ENCODE results near the gene NSD1. TPM values are rescaled to one million over a fixed set of nuclear protein-coding genes. Genes with fewer than 3 reads are reported as not detected.
A peak's percentile ranks its signal among the peaks of the same experiment; 100 is the strongest.
"Not testable (repeated sequence)": the region's sequence is repeated elsewhere in the genome, so short reads cannot be mapped to it uniquely, and the experiment has no call there.

Gene NSD1
- polyA plus RNA-seq, 4 donors, result 4.3 to 27.2 (median 11.5) TPM

GRCh38 chr5:177142098-177142611, 8.6 kb downstream of the NSD1 start:
- peaks cover 3 to 53% (median 7%) of the 10 kb centered on the region in 3 donors for H3K36me3 ChIP-seq (ENCODE audit: control insufficient read depth in 3 of 3, insufficient read depth in 2 of 3, low read depth in 1 of 3, low read length in 3 of 3)
- no peaks in the 10 kb centered on the region for H3K9me3 ChIP-seq (ENCODE audit: control insufficient read depth in 2 of 2, insufficient read depth in 1 of 2, low read depth in 1 of 2, low read length in 1 of 2)
- no peak for FAIRE-seq
- no peak overlapping the region for H3K27ac ChIP-seq (ENCODE audit: low read depth in 1 of 3, low read length in 2 of 3)
- no peak overlapping the region for H3K4me3 ChIP-seq (ENCODE audit: low read depth in 1 of 3, low read length in 3 of 3)
- H3K4me1 ChIP-seq (ENCODE audit: control insufficient read depth in 3 of 3, insufficient read depth in 2 of 3, low read depth in 1 of 3, low read length in 2 of 3), result no peaks in the 10 kb centered on the region
- DNase-seq, result no peak
- no peaks in the 10 kb centered on the region for H3K27me3 ChIP-seq (ENCODE audit: control insufficient read depth in 3 of 3, insufficient read depth in 3 of 3, low read length in 3 of 3)
- WGBS, 3 donors, result 82 to 91% (median 90%) methylated on average over 2 of the region's 2 CpGs

- Histone ChIP-seq H3K27me3 (ENCODE audit: control insufficient read depth in 3 of 3, insufficient read depth in 3 of 3, low read length in 3 of 3) (no peaks in the 10 kb centered on the region), H3K9me3 (ENCODE audit: control insufficient read depth in 2 of 2, insufficient read depth in 1 of 2, low read depth in 1 of 2, low read length in 1 of 2) (no peaks in the 10 kb centered on the region), H3K27ac (ENCODE audit: low read depth in 1 of 3, low read length in 2 of 3) (no peak overlapping the region), H3K36me3 (ENCODE audit: control insufficient read depth in 3 of 3, insufficient read depth in 2 of 3, low read depth in 1 of 3, low read length in 3 of 3) (peaks cover 3 to 57% (median 8%) of the 10 kb centered on the region in 3 donors), H3K4me3 (ENCODE audit: low read depth in 1 of 3, low read length in 3 of 3) (no peak overlapping the region), H3K4me1 (ENCODE audit: control insufficient read depth in 3 of 3, insufficient read depth in 2 of 3, low read depth in 1 of 3, low read length in 2 of 3) (no peaks in the 10 kb centered on the region)
- FAIRE-seq (no peak), DNase-seq (no peak)
- 86 to 95% (median 91%) methylated on average over 1 of the region's 1 CpG for WGBS, 3 donors
These were observed 9.2 kb downstream of the NSD1 start for GRCh38 chr5:177142778-177143177.

GRCh38 chr5:177146891-177147638, 13.5 kb downstream of the NSD1 start:
- peaks cover 0 to 74% (median 9%) of the 10 kb centered on the region in 3 donors for H3K36me3 ChIP-seq (ENCODE audit: control insufficient read depth in 3 of 3, insufficient read depth in 2 of 3, low read depth in 1 of 3, low read length in 3 of 3)
- no peaks in the 10 kb centered on the region for H3K4me1 ChIP-seq (ENCODE audit: control insufficient read depth in 3 of 3, insufficient read depth in 2 of 3, low read depth in 1 of 3, low read length in 2 of 3)
- no peak overlapping the region for H3K4me3 ChIP-seq (ENCODE audit: low read depth in 1 of 3, low read length in 3 of 3)
- 85 to 95% (median 90%) methylated on average over 17 of the region's 17 CpGs for WGBS, 3 donors
- no peaks in the 10 kb centered on the region for H3K9me3 ChIP-seq (ENCODE audit: control insufficient read depth in 2 of 2, insufficient read depth in 1 of 2, low read depth in 1 of 2, low read length in 1 of 2)
- FAIRE-seq (no peak), DNase-seq (no peak)
- no peak overlapping the region for H3K27ac ChIP-seq (ENCODE audit: low read depth in 1 of 3, low read length in 2 of 3)
- H3K27me3 ChIP-seq (ENCODE audit: control insufficient read depth in 3 of 3, insufficient read depth in 3 of 3, low read length in 3 of 3), result no peaks in the 10 kb centered on the region

GRCh38 chr5:177150061-177150460, 16.5 kb downstream of the NSD1 start:
- 92 to 95% (median 94%) methylated on average over 17 of the region's 17 CpGs for WGBS, 3 donors
- not testable (repeated sequence) for H3K27me3 ChIP-seq (ENCODE audit: control insufficient read depth in 3 of 3, insufficient read depth in 3 of 3, low read length in 3 of 3); H3K9me3 ChIP-seq (ENCODE audit: control insufficient read depth in 2 of 2, insufficient read depth in 1 of 2, low read depth in 1 of 2, low read length in 1 of 2); H3K4me3 ChIP-seq (ENCODE audit: low read depth in 1 of 3, low read length in 3 of 3); FAIRE-seq; H3K4me1 ChIP-seq (ENCODE audit: control insufficient read depth in 3 of 3, insufficient read depth in 2 of 3, low read depth in 1 of 3, low read length in 2 of 3); DNase-seq; H3K27ac ChIP-seq (ENCODE audit: low read depth in 1 of 3, low read length in 2 of 3)
- H3K36me3 ChIP-seq (ENCODE audit: control insufficient read depth in 3 of 3, insufficient read depth in 2 of 3, low read depth in 1 of 3, low read length in 3 of 3), result peaks cover 5 to 69% (median 5%) of the 10 kb centered on the region in 3 donors

- Histone ChIP-seq H3K9me3 (ENCODE audit: control insufficient read depth in 2 of 2, insufficient read depth in 1 of 2, low read depth in 1 of 2, low read length in 1 of 2) (no peaks in the 10 kb centered on the region), H3K27ac (ENCODE audit: low read depth in 1 of 3, low read length in 2 of 3) (no peak overlapping the region), H3K36me3 (ENCODE audit: control insufficient read depth in 3 of 3, insufficient read depth in 2 of 3, low read depth in 1 of 3, low read length in 3 of 3) (peaks cover 2 to 50% (median 5%) of the 10 kb centered on the region in 3 donors), H3K27me3 (ENCODE audit: control insufficient read depth in 3 of 3, insufficient read depth in 3 of 3, low read length in 3 of 3) (no peaks in the 10 kb centered on the region), H3K4me1 (ENCODE audit: control insufficient read depth in 3 of 3, insufficient read depth in 2 of 3, low read depth in 1 of 3, low read length in 2 of 3) (no peaks in the 10 kb centered on the region), H3K4me3 (ENCODE audit: low read depth in 1 of 3, low read length in 3 of 3) (no peak overlapping the region)
- 75 to 88% (median 77%) methylated on average over 6 of the region's 6 CpGs for WGBS, 3 donors
- DNase-seq, result peak in 1 of 2 donors; percentile 41
- no peak for FAIRE-seq
These were observed 20.6 kb downstream of the NSD1 start for GRCh38 chr5:177154003-177154643.

GRCh38 chr5:177162379-177162778, 28.8 kb downstream of the NSD1 start:
- H3K36me3 ChIP-seq (ENCODE audit: control insufficient read depth in 3 of 3, insufficient read depth in 2 of 3, low read depth in 1 of 3, low read length in 3 of 3), result peaks cover 0 to 56% (median 7%) of the 10 kb centered on the region in 3 donors
- H3K4me1 ChIP-seq (ENCODE audit: control insufficient read depth in 3 of 3, insufficient read depth in 2 of 3, low read depth in 1 of 3, low read length in 2 of 3), result no peaks in the 10 kb centered on the region
- DNase-seq (no peak), FAIRE-seq (no peak)
- H3K27me3 ChIP-seq (ENCODE audit: control insufficient read depth in 3 of 3, insufficient read depth in 3 of 3, low read length in 3 of 3), result no peaks in the 10 kb centered on the region
- H3K27ac ChIP-seq (ENCODE audit: low read depth in 1 of 3, low read length in 2 of 3), result no peak overlapping the region
- H3K4me3 ChIP-seq (ENCODE audit: low read depth in 1 of 3, low read length in 3 of 3), result no peak overlapping the region
- 95 to 99% (median 97%) methylated on average over 6 of the region's 6 CpGs for WGBS, 3 donors
- no peaks in the 10 kb centered on the region for H3K9me3 ChIP-seq (ENCODE audit: control insufficient read depth in 2 of 2, insufficient read depth in 1 of 2, low read depth in 1 of 2, low read length in 1 of 2)

- H3K27me3 ChIP-seq (ENCODE audit: control insufficient read depth in 3 of 3, insufficient read depth in 3 of 3, low read length in 3 of 3), result no peaks in the 10 kb centered on the region
- no peaks in the 10 kb centered on the region for H3K9me3 ChIP-seq (ENCODE audit: control insufficient read depth in 2 of 2, insufficient read depth in 1 of 2, low read depth in 1 of 2, low read length in 1 of 2)
- no peak for FAIRE-seq
- WGBS, 3 donors, result 97 to 100% (median 97%) methylated on average over 2 of the region's 2 CpGs
- no peak overlapping the region for H3K4me3 ChIP-seq (ENCODE audit: low read depth in 1 of 3, low read length in 3 of 3)
- H3K4me1 ChIP-seq (ENCODE audit: control insufficient read depth in 3 of 3, insufficient read depth in 2 of 3, low read depth in 1 of 3, low read length in 2 of 3), result no peaks in the 10 kb centered on the region
- DNase-seq, result no peak
- H3K27ac ChIP-seq (ENCODE audit: low read depth in 1 of 3, low read length in 2 of 3), result no peak overlapping the region
- H3K36me3 ChIP-seq (ENCODE audit: control insufficient read depth in 3 of 3, insufficient read depth in 2 of 3, low read depth in 1 of 3, low read length in 3 of 3), result peaks cover 0 to 53% (median 5%) of the 10 kb centered on the region in 3 donors
These were observed 29.9 kb downstream of the NSD1 start for GRCh38 chr5:177163500-177163899.

GRCh38 chr5:177169271-177169670, 35.7 kb downstream of the NSD1 start:
- DNase-seq (no peak), FAIRE-seq (no peak)
- no peaks in the 10 kb centered on the region for H3K4me1 ChIP-seq (ENCODE audit: control insufficient read depth in 3 of 3, insufficient read depth in 2 of 3, low read depth in 1 of 3, low read length in 2 of 3)
- 94 to 96% (median 96%) methylated on average over 15 of the region's 15 CpGs for WGBS, 3 donors
- H3K4me3 ChIP-seq (ENCODE audit: low read depth in 1 of 3, low read length in 3 of 3), result no peak overlapping the region
- no peaks in the 10 kb centered on the region for H3K27me3 ChIP-seq (ENCODE audit: control insufficient read depth in 3 of 3, insufficient read depth in 3 of 3, low read length in 3 of 3)
- H3K36me3 ChIP-seq (ENCODE audit: control insufficient read depth in 3 of 3, insufficient read depth in 2 of 3, low read depth in 1 of 3, low read length in 3 of 3), result peaks cover 0 to 33% (median 2%) of the 10 kb centered on the region in 3 donors
- no peak overlapping the region for H3K27ac ChIP-seq (ENCODE audit: low read depth in 1 of 3, low read length in 2 of 3)
- no peaks in the 10 kb centered on the region for H3K9me3 ChIP-seq (ENCODE audit: control insufficient read depth in 2 of 2, insufficient read depth in 1 of 2, low read depth in 1 of 2, low read length in 1 of 2)

Measured in small intestine (tissue), 7 donors.